ENCODE results near the gene RPTN. TPM values are rescaled to one million over a fixed set of nuclear protein-coding genes. Genes with fewer than 3 reads are reported as not detected.
A peak's percentile ranks its signal among the peaks of the same experiment; 100 is the strongest.

RPTN gene
- total RNA-seq, 1 experiment from 2014 or later: not detected

GRCh38 chr1:152141971-152142584 lies 16.9 kb downstream of the RPTN start:
- no peak overlapping the region for H3K27ac Mint-ChIP-seq

More at GRCh38 chr1:152141971-152142584, 16.9 kb downstream of the RPTN start:
- WGBS (ENCODE audit: extremely low coverage, insufficient read length, low lambda C conversion rate): no CpG with 5 or more reads among the region's 1 CpG
- Mint-ChIP-seq H3K4me3 (no peak overlapping the region), H3K9me3 (peaks cover 63 to 83% of the 10 kb centered on the region in 2 experiments), H3K4me1 (no peaks in the 10 kb centered on the region), H3K36me3 (ENCODE audit: insufficient read depth in 1 of 3, low read depth in 3 of 3) (peaks cover 0 to 16% (median 4%) of the 10 kb centered on the region in 3 experiments; a peak in 4 of 7 replicates), H3K27me3 (ENCODE audit: low read depth) (peaks cover 4% of the 10 kb centered on the region; the same call in 1 of the 2 replicates)
- peak; percentile 36 for DNase-seq
- Histone ChIP-seq H2BK5ac (ENCODE audit: insufficient read length, low read length) (no peak overlapping the region), H4K5ac (ENCODE audit: insufficient read length, low read depth, low read length) (no peak overlapping the region), H3K18ac (ENCODE audit: insufficient read length, low read depth, low read length) (no peak overlapping the region), H3K27ac (ENCODE audit: insufficient read length, low read depth, low read length) (no peak overlapping the region), H4K8ac (replicated peaks; ENCODE audit: insufficient read length, low read depth, low read length) (no peak overlapping the region), H3K14ac (ENCODE audit: insufficient read depth, low read length) (no peak overlapping the region), H2AFZ (ENCODE audit: low read length) (no peak overlapping the region), H3K79me2 (ENCODE audit: insufficient read depth, low read length) (no peaks in the 10 kb centered on the region), H3K79me1 (ENCODE audit: insufficient read depth, low read depth, low read length, poor library complexity, severe bottlenecking) (no peaks in the 10 kb centered on the region), H3K4ac (ENCODE audit: low read depth, low read length) (no peak overlapping the region), H2AK5ac (ENCODE audit: insufficient read length, low read length) (no peak overlapping the region), H4K91ac (ENCODE audit: insufficient read length, low read depth, low read length) (no peak overlapping the region), H3K56ac (ENCODE audit: insufficient read length, low read depth, low read length) (no peak overlapping the region), H2BK15ac (ENCODE audit: low read depth, low read length) (no peak overlapping the region), H2BK12ac (ENCODE audit: insufficient read length, low read depth, low read length) (no peak overlapping the region), H3T11ph (ENCODE audit: low read length) (no peak overlapping the region), H3K23ac (ENCODE audit: insufficient read length, low read depth, low read length) (no peak overlapping the region), H4K20me1 (ENCODE audit: control insufficient read depth, insufficient read depth, insufficient read length) (no peaks in the 10 kb centered on the region), H3K9ac (ENCODE audit: extremely low read depth, insufficient read length, low read length) (no peak overlapping the region), H3K4me1 (ENCODE audit: insufficient read depth, low read length) (no peaks in the 10 kb centered on the region), H3K23me2 (ENCODE audit: insufficient read length, low read depth, low read length, poor library complexity, severe bottlenecking) (no peaks in the 10 kb centered on the region), H2BK20ac (ENCODE audit: low read depth, low read length, poor library complexity, severe bottlenecking) (no peak overlapping the region), H2BK120ac (ENCODE audit: low read depth, low read length, poor library complexity, severe bottlenecking) (no peak overlapping the region), H3K4me2 (ENCODE audit: insufficient read depth, insufficient read length, low read length) (no peak overlapping the region), H3K27me3 (ENCODE audit: insufficient read depth, low read length) (no peaks in the 10 kb centered on the region), H3K9me3 (ENCODE audit: control insufficient read depth, low read depth, low read length) (peaks cover 23% of the 10 kb centered on the region)
- TF ChIP-seq CTCF (conservative IDR thresholded peaks at IDR 0.05): peak; percentile 58; the same call in 2 of the 3 replicates

Data from H9 (cell line).